Fibroblast of mammary gland (primary cell): ENCODE results near the gene CSMD2.

ENCODE experiments used
- DNase-seq: peaks from one replicate; pipeline ENCODE4 v3.0.0-alpha.2; 2010; ENCODE audit warnings: low read depth
- H3K4me3 ChIP-seq: 2 replicates; pipeline ENCODE4 v1.5.1; 2011; ENCODE audit warnings: low read depth, mild to moderate bottlenecking, low read length, moderate library complexity; ENCODE audit not compliant: control insufficient read depth
- TF ChIP-seq, protein P1 (sequence below): conservative IDR thresholded peaks from 2 replicates; pipeline ENCODE4 v1.5.1; 2011; ENCODE audit warnings: low read depth, low read length, inconsistent platforms; ENCODE audit not compliant: control insufficient read depth, insufficient read depth

The CSMD2 gene

GRCh38 chr1:33696962-33697361, 468.1 kb downstream of the CSMD2 start:
- DNase-seq: no peak
- no peak overlapping the region for H3K4me3 ChIP-seq
- TF ChIP-seq, protein P1, sequence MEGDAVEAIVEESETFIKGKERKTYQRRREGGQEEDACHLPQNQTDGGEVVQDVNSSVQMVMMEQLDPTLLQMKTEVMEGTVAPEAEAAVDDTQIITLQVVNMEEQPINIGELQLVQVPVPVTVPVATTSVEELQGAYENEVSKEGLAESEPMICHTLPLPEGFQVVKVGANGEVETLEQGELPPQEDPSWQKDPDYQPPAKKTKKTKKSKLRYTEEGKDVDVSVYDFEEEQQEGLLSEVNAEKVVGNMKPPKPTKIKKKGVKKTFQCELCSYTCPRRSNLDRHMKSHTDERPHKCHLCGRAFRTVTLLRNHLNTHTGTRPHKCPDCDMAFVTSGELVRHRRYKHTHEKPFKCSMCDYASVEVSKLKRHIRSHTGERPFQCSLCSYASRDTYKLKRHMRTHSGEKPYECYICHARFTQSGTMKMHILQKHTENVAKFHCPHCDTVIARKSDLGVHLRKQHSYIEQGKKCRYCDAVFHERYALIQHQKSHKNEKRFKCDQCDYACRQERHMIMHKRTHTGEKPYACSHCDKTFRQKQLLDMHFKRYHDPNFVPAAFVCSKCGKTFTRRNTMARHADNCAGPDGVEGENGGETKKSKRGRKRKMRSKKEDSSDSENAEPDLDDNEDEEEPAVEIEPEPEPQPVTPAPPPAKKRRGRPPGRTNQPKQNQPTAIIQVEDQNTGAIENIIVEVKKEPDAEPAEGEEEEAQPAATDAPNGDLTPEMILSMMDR: no peak

GRCh38 chr1:33696311-33696710, 468.7 kb downstream of the CSMD2 start:
- TF ChIP-seq, protein P1: no peak
- DNase-seq: no peak
- H3K4me3 ChIP-seq: no peak overlapping the region

- DNase-seq: no peak
- no peak overlapping the region for H3K4me3 ChIP-seq
- TF ChIP-seq, protein P1: no peak
Observed at GRCh38 chr1:33692206-33693188, 472.5 kb downstream of the CSMD2 start.

DNA sequence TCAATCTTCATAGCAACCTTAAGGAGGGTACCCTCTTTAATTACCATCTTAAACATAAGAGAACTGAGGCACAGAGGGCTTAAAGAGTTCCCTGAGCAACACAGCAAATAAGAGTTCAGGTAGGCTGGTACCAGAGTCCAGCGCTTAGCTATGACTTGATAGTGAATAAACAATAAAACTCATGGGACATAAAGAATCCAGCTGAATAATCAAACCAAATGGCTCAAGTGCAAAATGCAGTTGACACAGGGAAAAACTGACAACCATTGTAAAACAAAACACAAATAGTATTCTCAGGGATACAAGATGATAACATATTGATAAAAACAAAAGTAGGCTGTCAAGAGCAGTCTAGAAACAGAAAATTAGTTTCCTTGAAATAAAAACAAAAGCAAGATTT, 478.0 kb downstream of the CSMD2 start:
- no peak for DNase-seq
- TF ChIP-seq, protein P1: no peak
- H3K4me3 ChIP-seq: no peak overlapping the region

- H3K4me3 ChIP-seq: no peak overlapping the region
- DNase-seq: no peak
- TF ChIP-seq, protein P1: no peak
Observed at GRCh38 chr1:33686551-33686950, 478.5 kb downstream of the CSMD2 start.

DNA sequence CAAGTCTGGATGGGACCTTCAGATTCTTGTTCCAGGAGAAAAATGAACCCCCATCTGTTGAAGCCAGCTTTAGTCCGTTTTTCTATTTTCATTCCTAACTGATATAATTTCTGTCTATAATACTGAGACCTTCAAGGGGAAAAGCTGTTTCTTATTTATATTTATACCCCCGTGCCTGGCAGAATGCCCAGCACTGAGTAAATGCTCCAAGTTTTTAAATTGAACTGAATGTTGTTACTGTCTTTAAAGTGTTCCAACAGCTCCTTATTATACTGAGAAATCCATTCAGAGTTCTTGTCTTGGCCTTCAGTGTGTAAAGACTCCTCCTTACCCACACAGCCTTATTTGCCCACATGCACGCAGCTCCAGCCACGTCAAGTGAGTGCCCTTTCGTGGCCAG, 479.8 kb downstream of the CSMD2 start:
- DNase-seq: no peak
- TF ChIP-seq, protein P1: no peak
- no peak overlapping the region for H3K4me3 ChIP-seq
